IPS-11a (cell line): ENCODE measurements around the gene GRAMD2B.
"Not testable (repeated sequence)": the region's sequence is repeated elsewhere in the genome, so short reads cannot be mapped to it uniquely, and the experiment has no call there.

Source experiments
- H3K4me3 ChIP-seq: one replicate; pipeline ENCODE4 v1.5.1; 2013; ENCODE audit warnings: low read depth, low read length, control low read depth

Gene GRAMD2B

GRCh38 chr5:126403876-126404275 lies 19.3 kb upstream of the GRAMD2B start:
- H3K4me3 ChIP-seq = no peak overlapping the region

GRCh38 chr5:126410623-126411022 lies 12.6 kb upstream of the GRAMD2B start:
- no peak overlapping the region for H3K4me3 ChIP-seq

- no peak overlapping the region for H3K4me3 ChIP-seq
Observed at GRCh38 chr5:126413856-126414255, 9.4 kb upstream of the GRAMD2B start.

GRCh38 chr5:126414874-126415502 lies 8.2 kb upstream of the GRAMD2B start:
- no peak overlapping the region for H3K4me3 ChIP-seq

DNA sequence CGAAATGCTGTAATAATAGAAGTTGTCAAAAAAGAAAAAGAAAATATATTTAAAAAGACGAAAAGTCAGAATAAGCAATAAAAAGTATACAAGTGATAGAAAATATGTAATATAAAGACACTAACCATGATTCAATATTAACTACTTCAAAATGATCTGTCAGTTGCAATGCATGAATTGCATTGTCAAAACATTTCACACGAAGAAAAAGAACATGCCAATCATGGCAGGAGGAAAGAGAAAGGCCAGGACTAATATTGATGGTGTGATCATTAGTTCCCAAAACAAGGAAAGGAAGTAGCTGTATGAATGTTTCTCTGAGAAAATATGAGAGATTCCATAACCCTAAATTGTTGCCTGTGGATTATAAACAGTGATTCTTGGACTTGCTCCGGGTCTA lies 7.4 kb upstream of the GRAMD2B start:
- no peak overlapping the region for H3K4me3 ChIP-seq

GRCh38 chr5:126416266-126416925 lies 6.8 kb upstream of the GRAMD2B start:
- H3K4me3 ChIP-seq = no peak overlapping the region

DNA sequence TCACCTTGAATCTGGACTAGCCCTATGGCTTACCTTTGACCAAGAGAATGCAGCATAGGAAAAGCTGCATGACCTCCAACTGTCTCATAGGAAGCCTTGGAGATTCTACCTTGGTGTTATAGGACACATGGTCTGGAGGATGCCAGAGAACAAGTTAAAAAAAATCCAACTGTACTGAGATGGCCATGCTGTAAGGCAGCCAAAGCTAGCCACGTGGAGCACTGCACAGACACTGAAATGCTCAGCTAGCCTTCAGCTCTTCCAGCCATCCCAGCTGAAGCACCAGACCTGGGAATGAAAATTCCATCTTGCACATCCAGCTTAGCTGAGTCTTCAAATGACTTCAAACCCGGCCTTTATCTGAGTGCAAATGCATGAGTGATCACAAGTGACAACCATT lies 6.0 kb upstream of the GRAMD2B start:
- H3K4me3 ChIP-seq = no peak overlapping the region

DNA sequence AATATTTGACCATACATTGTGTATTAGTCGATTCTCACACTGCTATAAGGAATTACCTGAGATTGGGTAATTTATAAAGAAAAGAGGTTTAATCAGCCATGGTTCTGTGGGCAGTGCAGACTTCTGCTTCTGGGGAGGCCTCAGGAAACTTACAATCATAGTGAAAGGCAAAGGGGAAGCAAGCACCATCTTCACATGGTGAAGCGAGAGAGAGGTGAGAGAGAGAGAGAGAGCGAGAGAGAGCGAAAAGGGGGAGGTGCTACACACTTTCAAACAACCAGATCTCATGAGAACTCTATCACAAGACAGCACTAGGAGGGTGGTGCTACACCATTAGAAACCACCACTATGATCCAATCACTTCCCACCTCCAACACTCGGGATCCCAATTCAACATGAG lies 4.1 kb upstream of the GRAMD2B start:
- H3K4me3 ChIP-seq = no peak overlapping the region

GRCh38 chr5:126428421-126428820 lies 5.2 kb downstream of the GRAMD2B start:
- H3K4me3 ChIP-seq = no peak overlapping the region

- no peak overlapping the region for H3K4me3 ChIP-seq
Observed at GRCh38 chr5:126430631-126431030, 7.4 kb downstream of the GRAMD2B start.

DNA sequence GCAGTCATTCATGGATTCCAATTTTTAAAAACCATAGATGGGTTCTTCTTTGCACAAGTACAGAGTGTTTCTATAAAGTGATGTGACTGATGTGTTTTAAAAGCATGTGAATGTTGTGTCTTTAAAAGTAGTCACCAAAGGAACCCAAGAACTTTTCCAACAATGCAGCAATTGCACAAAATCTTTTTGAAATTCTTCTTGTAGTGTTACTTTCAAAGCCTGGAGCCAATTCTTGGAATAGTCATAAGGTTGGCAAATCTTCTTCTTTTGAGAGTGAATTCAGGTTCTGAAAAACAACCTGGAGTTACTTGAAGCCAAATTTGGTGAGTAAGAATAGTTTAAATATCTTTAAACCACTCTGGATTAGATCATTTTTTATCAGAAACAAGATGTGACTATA lies 10.5 kb downstream of the GRAMD2B start:
- no peak overlapping the region for H3K4me3 ChIP-seq

- no peak overlapping the region for H3K4me3 ChIP-seq
Observed at GRCh38 chr5:126435261-126435660, 12.1 kb downstream of the GRAMD2B start.

DNA sequence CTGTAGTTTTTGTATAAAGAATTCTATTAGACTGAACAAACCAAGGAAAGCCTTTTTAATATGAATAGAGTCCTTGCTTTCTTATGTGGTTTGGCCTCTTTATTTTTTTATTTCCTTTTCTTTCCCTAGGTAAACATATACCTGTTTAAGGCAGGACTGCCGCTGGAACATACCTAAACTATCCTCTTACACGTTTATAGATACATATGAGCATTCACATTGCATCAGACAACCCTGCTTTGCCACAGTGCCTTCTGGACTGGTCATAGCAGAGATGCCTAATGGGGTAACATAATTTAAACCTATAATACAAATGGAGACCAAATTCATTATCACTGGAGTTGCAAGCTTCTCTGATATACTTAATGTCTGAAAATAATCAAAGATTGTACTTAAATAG lies 12.5 kb downstream of the GRAMD2B start:
- no peak overlapping the region for H3K4me3 ChIP-seq

GRCh38 chr5:126437721-126438120 lies 14.5 kb downstream of the GRAMD2B start:
- H3K4me3 ChIP-seq = no peak overlapping the region

- H3K4me3 ChIP-seq = no peak overlapping the region
Observed at GRCh38 chr5:126438267-126438666, 15.1 kb downstream of the GRAMD2B start.

DNA sequence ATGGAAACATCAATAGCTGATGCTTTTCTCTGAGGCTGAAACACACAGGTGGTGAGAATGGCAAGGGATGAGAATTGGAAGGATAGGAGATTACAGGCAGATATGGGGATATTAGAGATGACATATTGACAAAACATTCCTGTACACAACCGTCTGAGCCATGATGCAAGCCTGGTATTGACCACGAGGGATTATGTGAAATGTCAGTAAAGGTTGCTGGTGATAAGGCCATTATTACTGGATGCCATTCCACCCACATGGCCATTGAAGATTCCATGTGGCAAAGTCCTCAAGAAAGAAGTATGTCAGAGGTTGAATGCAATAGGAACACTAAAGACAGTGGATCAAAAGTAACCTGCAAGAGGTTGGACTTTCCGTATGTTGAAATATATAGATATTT lies 15.7 kb downstream of the GRAMD2B start:
- no peak overlapping the region for H3K4me3 ChIP-seq

- not testable (repeated sequence) for H3K4me3 ChIP-seq
Observed at GRCh38 chr5:126439724-126440123, 16.5 kb downstream of the GRAMD2B start.

DNA sequence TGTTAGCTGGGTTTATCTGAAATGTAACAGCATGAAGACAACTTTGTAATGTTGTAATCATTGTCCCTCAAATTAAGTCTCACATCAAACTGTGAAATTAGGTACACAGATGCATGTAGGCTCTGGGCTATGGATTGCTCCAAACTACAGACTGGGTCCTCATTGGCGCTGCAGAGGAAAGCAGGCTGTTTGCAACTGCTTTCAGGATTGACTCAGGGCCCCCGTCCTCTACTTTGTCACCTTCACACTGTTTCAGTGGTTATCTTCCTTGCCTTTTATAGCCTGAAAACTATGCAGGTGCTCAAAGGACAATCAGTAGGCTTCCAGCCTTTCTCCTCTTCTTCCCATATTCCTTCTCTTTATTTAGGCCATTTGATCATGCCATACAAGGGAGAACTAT lies 18.0 kb downstream of the GRAMD2B start:
- H3K4me3 ChIP-seq = no peak overlapping the region

GRCh38 chr5:126443374-126443851 lies 20.2 kb downstream of the GRAMD2B start:
- H3K4me3 ChIP-seq = no peak overlapping the region

GRCh38 chr5:126444137-126444536 lies 20.9 kb downstream of the GRAMD2B start:
- no peak overlapping the region for H3K4me3 ChIP-seq

DNA sequence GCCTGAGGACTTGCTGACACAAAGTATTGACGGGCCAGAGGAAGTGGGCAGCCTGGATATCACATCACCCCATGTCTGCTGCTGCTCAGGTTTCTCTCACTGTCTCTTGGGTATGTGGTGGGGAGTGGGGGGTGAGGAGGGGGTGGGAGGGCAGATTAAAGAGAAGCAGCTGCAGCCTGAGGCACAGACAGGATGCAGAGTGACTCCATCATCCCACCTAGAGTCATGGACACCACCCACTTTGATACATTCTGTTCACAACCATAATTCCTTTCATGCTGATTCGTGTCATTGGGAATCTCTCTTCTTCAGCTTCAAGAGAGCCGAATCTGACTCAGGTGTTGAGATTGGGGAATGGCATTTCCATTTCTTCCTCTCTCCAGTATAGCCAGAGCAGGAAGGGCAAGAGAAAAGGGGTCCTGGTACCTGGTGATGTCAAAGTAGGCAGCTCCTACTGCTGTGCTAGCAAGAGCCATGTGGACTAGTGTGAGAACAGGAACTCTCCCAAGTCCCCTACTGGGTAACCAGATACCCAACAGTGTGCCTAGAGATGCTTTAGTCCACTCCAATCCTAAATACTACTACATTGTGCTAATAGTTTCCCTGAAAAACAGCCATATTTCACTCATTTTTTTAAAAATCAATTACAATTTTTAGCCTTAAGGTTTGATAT lies 22.4 kb downstream of the GRAMD2B start:
- H3K4me3 ChIP-seq = no peak overlapping the region
